Stimulated activated CD4-positive, alpha-beta T cell treated with anti-CD3 and anti-CD28 coated beads, Interleukin-4, amount 100 ng/mL, for 1 hour (primary cell): ENCODE data around the gene SNAPIN.

ENCODE experiments used
- DNase-seq: peaks from one replicate; pipeline ENCODE4 v3.0.0-alpha.2; 2020

Gene SNAPIN

GRCh38 chr1:153680120-153680403 lies 21.6 kb downstream of the SNAPIN start:
- no peak for DNase-seq

DNA sequence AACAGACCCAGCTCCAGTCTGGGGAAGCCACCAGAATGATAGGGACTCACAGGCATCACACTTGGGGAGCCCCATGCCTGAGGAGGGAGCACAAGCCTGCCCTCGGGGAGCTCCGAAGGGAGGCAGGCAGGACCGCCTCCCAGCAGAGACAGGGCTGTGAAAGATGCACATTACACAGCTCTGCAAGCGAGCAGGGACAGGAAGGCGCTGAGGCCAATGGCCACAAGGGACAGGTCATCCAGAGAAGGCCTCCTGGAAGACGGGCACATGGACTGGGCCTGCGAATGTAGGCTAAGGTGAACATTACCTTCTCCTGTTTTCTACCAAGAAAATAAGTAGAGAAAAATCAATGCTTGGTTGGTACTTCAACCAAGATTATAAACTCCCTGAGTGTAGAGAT lies 24.2 kb downstream of the SNAPIN start:
- no peak for DNase-seq

DNA sequence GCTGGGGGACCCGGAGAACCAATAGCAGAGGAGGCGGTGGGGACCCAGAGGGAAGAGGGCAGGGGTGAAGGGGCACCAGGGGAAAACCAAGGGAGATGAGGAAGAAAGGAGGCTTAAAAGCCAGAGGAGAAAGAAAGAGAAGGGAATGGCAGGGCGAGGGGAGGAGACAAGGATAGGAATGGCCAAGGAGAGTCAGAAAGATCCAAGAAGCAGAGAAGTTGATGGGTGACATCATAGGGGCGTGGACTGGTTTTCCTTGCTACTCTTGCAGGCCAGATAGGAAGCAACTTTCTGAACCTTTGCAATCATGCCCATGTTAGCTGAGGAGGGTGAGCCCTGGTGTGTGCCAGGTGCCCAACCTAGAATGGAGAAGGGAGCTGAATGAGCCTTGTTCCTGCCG lies 25.4 kb downstream of the SNAPIN start:
- DNase-seq = no peak

DNA sequence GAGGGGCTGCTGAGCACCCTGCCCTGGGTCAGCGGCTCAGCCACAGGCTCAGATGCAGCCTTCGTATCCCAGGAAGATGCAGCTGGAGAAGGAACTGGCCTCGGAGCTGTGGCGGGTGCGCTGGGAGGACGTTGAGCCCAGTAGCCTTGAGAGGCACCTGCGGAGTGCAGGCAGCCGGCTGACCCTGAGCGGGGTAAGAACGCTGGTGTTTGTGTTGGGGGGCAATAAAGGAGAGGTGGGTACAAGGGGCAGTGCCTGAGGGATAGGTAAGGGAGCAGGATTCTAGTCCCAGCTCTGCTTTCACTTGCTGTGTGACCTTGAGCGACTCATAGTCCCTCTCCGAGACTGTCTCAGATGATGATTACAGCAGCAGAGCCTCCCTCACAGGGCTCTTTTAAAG lies 26.4 kb downstream of the SNAPIN start:
- no peak for DNase-seq

GRCh38 chr1:153685544-153686340 lies 27.2 kb downstream of the SNAPIN start:
- no peak for DNase-seq

DNA sequence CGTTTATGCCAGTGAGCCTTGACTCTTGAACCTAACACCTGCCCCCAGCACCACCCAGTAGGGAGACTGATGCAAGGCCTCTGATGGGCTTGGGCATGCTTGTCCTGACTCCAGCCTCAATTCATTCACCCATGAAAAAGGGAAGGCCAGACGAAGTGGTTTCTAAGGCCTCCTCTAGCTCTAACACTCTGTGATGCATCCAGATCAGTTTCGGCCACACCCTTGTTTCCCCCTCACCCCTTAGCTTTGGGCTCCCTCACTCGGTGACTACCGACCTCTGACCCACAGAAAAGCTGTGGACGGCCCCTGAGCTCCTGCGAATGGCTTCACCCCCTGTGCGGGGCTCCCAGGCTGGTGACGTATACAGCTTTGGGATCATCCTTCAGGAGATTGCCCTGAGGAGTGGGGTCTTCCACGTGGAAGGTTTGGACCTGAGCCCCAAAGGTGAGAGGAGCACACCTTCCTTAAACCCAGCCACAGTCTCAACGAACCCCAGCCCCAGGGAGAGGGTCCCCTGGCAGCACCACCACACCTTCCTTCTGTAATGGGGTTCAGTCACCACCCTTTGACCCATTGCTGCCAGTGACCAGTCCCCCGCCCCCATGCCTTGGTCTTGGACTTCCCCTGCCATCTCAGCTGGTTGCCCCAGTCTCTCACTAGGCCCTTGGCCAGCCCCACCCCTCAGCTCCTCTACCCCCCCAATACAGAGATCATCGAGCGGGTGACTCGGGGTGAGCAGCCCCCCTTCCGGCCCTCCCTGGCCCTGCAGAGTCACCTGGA lies 29.0 kb downstream of the SNAPIN start:
- DNase-seq = no peak

DNA sequence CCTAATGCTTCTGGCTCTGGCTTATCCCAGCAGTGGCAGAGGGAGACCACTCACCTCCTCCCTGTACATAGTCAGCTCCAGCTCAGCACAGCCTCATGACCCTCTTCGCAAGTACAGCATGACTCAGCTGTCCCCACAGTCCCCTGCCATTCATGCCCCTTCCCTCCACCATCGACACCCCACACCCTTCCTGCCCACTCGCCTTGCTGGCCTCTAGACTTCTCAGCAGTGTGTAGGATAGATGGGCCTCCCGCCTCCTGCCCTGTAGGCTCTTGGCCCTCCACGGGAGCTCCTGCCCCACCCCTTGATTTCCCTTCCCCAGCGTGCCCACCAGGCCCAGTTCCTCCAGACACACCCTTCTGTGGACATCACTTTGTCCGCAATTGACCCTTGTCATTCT lies 29.8 kb downstream of the SNAPIN start:
- DNase-seq = no peak

DNA sequence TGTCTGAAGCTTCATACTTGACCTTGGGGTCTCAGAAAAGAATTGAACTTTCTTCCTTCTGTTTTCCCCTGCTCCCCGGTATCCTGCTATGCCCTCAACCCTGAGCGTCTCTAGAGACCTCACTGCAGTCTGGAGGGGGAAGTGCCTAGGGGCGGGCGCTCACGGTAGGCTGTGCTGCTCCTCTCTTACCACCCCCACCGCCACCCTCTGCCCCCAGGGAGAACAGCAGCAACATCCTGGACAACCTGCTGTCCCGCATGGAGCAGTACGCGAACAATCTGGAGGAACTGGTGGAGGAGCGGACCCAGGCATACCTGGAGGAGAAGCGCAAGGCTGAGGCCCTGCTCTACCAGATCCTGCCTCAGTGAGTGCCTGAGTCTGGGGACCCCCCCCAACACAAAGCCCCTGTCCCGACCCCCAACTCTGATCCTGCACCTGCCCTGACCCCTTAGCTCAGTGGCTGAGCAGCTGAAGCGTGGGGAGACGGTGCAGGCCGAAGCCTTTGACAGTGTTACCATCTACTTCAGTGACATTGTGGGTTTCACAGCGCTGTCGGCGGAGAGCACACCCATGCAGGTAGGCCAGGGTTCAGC lies 30.3 kb downstream of the SNAPIN start:
- DNase-seq = no peak

DNA sequence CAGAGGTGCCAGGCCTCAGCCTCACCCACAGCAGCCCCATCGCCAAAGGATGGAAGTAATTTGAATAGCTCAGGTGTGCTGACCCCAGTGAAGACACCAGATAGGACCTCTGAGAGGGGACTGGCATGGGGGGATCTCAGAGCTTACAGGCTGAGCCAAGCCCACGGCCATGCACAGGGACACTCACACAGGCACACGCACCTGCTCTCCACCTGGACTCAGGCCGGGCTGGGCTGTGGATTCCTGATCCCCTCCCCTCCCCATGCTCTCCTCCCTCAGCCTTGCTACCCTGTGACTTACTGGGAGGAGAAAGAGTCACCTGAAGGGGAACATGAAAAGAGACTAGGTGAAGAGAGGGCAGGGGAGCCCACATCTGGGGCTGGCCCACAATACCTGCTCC lies 35.0 kb downstream of the SNAPIN start:
- DNase-seq = no peak

GRCh38 chr1:153696741-153697140 lies 38.2 kb downstream of the SNAPIN start:
- no peak for DNase-seq

DNA sequence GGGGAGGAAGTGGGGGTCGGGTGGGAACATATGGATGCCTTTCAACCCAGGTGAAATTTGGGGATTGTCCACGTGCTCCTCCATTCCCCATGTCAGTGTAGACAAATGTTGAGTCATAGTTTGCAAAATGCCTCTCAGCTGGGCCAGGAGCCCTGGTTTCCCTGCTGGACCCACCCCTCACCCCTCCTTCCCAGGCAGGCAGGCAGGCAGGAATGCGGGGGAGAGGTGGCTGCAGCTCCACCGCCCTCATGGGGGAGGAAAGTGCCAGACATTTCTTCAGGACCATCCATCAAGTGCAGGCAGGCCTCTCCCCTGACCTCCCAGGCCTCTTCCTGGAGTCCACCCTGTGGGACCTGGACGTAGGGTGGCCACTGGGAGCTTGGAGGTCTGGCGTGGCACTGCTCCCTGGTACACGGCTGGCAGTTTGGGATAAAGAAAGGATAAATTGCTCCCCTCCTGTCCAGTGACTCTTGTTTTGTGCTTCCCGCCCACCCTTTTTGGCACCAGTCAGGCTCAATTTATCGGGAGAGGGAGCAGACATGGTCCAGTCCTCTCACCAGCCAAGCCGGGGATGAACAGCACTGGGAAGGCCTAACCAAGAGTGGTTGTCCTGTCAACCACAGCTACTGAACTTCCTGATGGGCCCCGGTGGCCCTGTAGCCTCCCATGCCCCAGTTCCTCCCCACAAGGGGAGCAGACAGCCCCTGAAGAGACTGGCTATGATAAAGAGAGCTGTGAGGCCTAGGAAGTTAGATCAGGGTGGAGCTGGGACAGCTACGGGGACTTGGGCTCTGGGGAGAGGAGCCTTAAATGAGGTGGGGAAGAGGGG lies 38.9 kb downstream of the SNAPIN start:
- DNase-seq = no peak

GRCh38 chr1:153698020-153698922 lies 39.8 kb downstream of the SNAPIN start:
- no peak for DNase-seq

GRCh38 chr1:153698923-153699714 lies 40.6 kb downstream of the SNAPIN start:
- no peak for DNase-seq

DNA sequence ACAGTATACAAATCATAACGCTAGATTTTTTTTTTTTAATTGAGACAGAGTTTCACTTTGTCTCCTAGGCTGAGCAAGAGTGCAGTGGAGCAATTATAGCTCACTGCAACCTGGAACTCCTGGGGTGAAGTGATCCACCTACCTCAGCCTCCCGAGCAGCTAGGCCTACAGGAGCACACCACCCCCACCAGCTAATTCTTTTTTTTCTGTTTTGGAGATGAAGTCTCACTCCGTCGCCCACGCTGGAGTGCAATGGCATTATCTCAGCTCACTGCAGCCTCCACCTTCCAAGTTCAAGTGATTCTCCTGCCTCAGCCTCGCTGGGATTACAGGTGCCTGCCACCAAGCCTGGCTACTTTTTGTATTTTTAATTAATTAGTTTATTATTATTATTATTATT lies 41.3 kb downstream of the SNAPIN start:
- DNase-seq = no peak

DNA sequence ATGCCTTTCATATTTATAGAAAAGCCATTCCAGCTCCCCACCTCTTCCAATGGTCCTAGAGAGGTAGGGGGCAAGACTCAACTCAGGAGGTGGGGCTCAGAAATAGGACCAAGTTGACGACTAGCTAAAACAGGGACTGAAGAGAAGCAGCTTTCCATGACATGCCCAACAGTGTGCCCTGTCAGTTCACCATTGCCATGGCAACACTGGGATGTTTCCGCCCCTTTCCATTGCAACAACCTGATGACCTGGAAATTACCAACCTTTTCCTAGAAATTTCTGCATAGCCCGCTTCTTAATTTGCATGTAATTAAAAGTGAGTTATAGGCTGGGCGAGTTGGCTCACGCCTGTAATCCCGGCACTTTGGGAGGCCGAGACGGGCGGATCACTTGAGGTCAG lies 47.0 kb downstream of the SNAPIN start:
- no peak for DNase-seq

GRCh38 chr1:153711026-153711425 lies 52.5 kb downstream of the SNAPIN start:
- DNase-seq = no peak
